ENCODE measurements around the gene NXF1. TPM values are rescaled to one million over a fixed set of nuclear protein-coding genes. Genes with fewer than 3 reads are reported as not detected.

The NXF1 gene
- total RNA-seq, 1 donor from 2014 or later: 38.1 TPM

Other genes starting within 250 kb of the NXF1 start
- gene EEF1G, start 231.5 kb downstream of the NXF1 start, total RNA-seq: 1,345 and 1,561 TPM in 2 replicates
- gene TUT1, start 213.9 kb downstream of the NXF1 start, total RNA-seq: 13.8 and 15.1 TPM in 2 replicates
- gene MTA2, start 203.6 kb downstream of the NXF1 start, total RNA-seq: 190 and 209 TPM in 2 replicates
- gene EML3, start 192.7 kb downstream of the NXF1 start, total RNA-seq: 40.2 and 42.1 TPM in 2 replicates
- gene ROM1, start 192.2 kb downstream of the NXF1 start, total RNA-seq: 5.4 and 5.6 TPM in 2 replicates
- 16.2 and 18.2 TPM in 2 replicates for gene B3GAT3, start 183.5 kb downstream of the NXF1 start, total RNA-seq
- 237 and 423 TPM in 2 replicates for gene GANAB, start 158.8 kb downstream of the NXF1 start, total RNA-seq
- 29.6 and 38.0 TPM in 2 replicates for gene INTS5, start 152.1 kb downstream of the NXF1 start, total RNA-seq
- gene C11orf98, start 140.2 kb downstream of the NXF1 start, total RNA-seq: 27.5 and 28.6 TPM in 2 replicates
- gene CSKMT, start 140.1 kb downstream of the NXF1 start, total RNA-seq: 5.2 and 5.8 TPM in 2 replicates
- 5.0 and 6.1 TPM in 2 replicates for gene UQCC3, start 133.8 kb downstream of the NXF1 start, total RNA-seq
- 2.5 and 3.6 TPM in 2 replicates for gene LBHD1, start 133.2 kb downstream of the NXF1 start, total RNA-seq
- gene UBXN1, start 126.4 kb downstream of the NXF1 start, total RNA-seq: 126 and 217 TPM in 2 replicates
- 0.34 and 0.51 TPM in 2 replicates for gene LRRN4CL, start 115.9 kb downstream of the NXF1 start, total RNA-seq
- 19.4 and 38.6 TPM in 2 replicates for gene BSCL2, start 98.0 kb downstream of the NXF1 start, total RNA-seq
- not detected in 2 replicates for gene GNG3, start 97.8 kb downstream of the NXF1 start, total RNA-seq
- gene HNRNPUL2, start 78.0 kb downstream of the NXF1 start, total RNA-seq: 6.5 and 11.1 TPM in 2 replicates
- gene TTC9C, start 77.0 kb downstream of the NXF1 start, total RNA-seq: 28.9 and 30.0 TPM in 2 replicates
- 12.2 and 14.1 TPM in 2 replicates for gene ZBTB3, start 51.3 kb downstream of the NXF1 start, total RNA-seq
- gene POLR2G, start 43.9 kb downstream of the NXF1 start, total RNA-seq: 42.7 and 76.1 TPM in 2 replicates
- 35.7 and 40.2 TPM in 2 replicates for gene TAF6L, start 34.0 kb downstream of the NXF1 start, total RNA-seq
- 29.0 and 41.7 TPM in 2 replicates for gene TMEM179B, start 18.0 kb downstream of the NXF1 start, total RNA-seq
- 10.7 and 21.8 TPM in 2 replicates for gene TMEM223, start 13.4 kb downstream of the NXF1 start, total RNA-seq
- 34.4 and 36.8 TPM in 2 replicates for gene STX5, start 26.6 kb upstream of the NXF1 start, total RNA-seq
- not detected in 2 replicates for gene TEX54, start 27.4 kb upstream of the NXF1 start, total RNA-seq
- 39.4 and 46.3 TPM in 2 replicates for gene WDR74, start 34.1 kb upstream of the NXF1 start, total RNA-seq
- gene SLC3A2, start 75.5 kb upstream of the NXF1 start, total RNA-seq: 77.9 and 84.9 TPM in 2 replicates
- not detected in 2 replicates for gene CHRM1, start 115.9 kb upstream of the NXF1 start, total RNA-seq
- gene SLC22A6, start 179.5 kb upstream of the NXF1 start, total RNA-seq: not detected in 2 replicates
- not detected in 2 replicates for gene SLC22A8, start 210.4 kb upstream of the NXF1 start, total RNA-seq